Stimulated activated CD4-positive, alpha-beta T cell treated with anti-CD3 and anti-CD28 coated beads, Interleukin-2, amount 100 ng/mL, for 4 hours (primary cell): ENCODE results near the gene RGS3.

ENCODE experiments used
- DNase-seq: peaks from one replicate; pipeline ENCODE4 v3.0.0-alpha.2; 2020; ENCODE audit warnings: low read depth

The RGS3 gene

GRCh38 chr9:113511856-113512761 is 48.6 kb downstream of the RGS3 start:
- DNase-seq: peak; percentile 70

DNA sequence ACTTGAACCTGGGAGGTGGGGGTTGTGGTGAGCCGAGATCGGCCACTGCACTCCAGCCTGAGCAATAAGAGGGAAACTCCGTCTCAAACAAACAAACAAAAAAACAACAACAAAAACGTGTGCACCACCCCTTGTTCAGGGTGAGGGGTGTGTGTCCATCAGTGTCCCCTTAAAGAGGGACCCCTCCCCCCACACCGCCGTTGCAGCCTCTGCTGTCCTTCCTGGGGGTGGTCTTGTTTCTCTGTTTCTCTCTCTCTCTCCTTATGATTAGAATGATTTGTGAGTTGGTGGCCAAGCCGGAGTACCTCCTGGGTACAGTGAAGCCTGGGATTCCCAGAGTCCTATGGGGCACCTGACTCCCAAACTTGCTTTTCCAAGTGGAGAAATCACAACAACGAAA is 49.6 kb downstream of the RGS3 start:
- DNase-seq: no peak

GRCh38 chr9:113513536-113513935 is 50.0 kb downstream of the RGS3 start:
- no peak for DNase-seq

- no peak for DNase-seq
Observed at GRCh38 chr9:113514061-113514460, 50.5 kb downstream of the RGS3 start.

- DNase-seq: no peak
Observed at GRCh38 chr9:113514748-113515147, 51.2 kb downstream of the RGS3 start.

GRCh38 chr9:113515862-113516261 is 52.3 kb downstream of the RGS3 start:
- DNase-seq: no peak

DNA sequence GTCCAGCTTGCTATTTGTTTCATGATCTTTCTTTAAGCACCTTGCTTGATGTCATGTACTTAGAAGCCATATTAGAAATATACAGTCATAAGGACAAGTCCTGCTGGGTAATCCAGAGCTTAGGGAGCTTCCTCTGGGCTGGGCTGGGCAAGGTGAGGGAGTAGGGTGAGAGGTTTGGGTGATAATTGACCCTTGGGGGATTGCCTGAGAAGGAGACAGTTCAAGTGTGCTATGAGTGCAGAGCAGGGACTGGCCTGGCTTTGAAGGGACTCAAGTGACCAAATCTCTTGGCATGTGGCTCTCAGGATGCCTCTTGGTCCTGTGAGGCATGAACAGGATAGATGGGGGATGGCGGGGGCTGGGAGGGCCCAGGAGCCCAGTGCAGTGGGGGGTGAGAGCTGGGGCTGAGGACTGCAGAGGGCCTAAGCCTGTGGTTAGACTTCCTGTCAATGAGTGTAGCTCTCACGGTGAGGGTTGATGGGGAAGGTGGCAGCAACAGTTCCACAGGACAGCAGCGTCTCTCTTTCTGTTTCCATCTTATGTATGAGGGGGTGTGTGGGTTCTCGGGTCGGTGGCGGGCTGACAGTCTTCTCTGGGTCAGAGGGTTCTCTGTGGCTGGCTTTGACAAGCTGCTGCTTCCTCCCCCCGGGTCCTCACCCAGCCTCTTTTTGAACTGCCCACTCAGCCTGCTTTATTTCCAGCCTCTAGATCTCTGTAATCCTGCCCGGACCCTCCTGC is 53.5 kb downstream of the RGS3 start:
- peak; percentile 51 for DNase-seq

- DNase-seq: no peak
Observed at GRCh38 chr9:113519426-113520108, 56.0 kb downstream of the RGS3 start.

DNA sequence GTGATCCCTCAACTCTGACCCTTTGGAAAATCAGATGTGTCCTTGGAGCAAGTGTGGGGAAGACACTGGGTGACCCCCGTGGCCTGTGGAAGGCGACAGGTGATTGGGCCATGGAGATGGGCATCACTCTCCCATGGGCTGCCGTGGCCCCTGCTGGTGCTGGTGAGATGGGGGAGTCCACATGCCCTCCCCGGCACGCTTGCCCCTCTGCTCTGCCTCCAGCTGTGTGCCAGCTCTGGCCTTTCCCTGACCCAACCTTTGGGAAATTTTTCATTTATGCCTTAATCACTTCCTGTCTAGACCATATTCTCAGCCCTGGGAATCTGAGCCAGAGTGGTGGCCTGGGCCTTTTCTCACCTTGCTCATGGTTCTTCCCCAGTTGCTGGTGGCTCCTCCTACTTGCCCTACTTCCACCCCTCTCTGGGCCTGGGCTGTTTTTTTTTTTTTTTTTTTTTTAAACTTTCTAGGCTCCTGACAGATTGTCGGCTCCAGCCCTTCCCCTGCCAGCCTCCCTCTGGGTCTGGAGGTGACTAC is 56.6 kb downstream of the RGS3 start:
- no peak for DNase-seq

GRCh38 chr9:113521693-113522255 is 58.2 kb downstream of the RGS3 start:
- no peak for DNase-seq

DNA sequence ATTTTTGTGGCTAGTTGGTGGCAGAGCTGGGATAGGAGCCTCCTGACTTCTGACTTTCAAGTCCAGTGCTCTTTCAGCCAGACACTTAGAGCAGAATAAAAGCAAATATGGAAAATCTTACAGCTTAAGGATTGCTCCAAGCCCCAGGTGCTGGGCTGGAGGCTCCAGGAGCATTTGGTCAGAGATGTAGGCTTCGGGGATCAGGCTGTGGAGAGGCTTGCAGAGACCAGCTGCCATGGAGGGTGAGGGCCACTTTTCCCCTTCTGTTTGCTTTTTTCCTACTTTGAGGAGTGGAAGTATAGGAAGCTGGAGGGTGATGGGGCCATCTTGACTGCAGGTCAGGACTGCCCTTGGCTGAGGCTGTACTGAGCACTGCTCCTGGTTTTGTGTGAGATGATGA is 58.9 kb downstream of the RGS3 start:
- DNase-seq: no peak

- no peak for DNase-seq
Observed at GRCh38 chr9:113522858-113523257, 59.3 kb downstream of the RGS3 start.

DNA sequence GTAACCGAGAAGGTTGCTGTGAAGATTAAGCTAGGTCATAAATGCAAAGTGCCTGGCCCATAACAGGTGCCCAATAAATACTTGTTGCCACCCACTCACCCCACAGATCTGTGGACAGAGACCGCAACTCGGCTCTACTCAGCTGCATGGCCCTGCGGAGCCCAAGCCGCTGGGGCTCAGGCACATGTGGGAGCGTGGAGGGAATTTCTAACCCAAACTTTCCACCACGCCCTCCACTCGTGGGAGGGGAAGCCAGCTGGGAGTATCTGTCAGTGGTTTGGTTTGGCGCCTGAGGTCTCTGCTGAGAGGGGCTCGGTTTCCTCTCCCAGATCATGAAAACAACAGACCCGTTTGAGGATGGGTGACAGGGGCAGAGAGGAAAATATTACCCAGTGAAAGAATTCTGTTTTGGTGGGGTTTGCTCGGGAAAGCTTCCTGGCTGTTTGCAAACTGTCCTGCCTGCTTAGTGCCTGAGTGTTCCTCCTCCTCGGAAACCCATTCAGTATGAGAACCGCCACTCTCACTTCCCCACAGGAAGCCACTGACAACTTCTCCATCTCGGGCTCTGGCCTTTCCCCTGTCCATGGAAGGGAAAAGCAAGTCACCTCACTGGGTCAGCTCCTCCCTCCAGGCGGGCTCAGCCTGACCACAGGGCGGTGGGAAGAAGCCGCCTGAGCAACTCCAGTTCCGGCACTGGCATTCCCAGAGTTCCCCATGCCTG is 60.1 kb downstream of the RGS3 start:
- DNase-seq: peak; percentile 54

- DNase-seq: no peak
Observed at GRCh38 chr9:113524468-113524867, 60.9 kb downstream of the RGS3 start.

- DNase-seq: no peak
Observed at GRCh38 chr9:113525205-113525604, 61.7 kb downstream of the RGS3 start.

DNA sequence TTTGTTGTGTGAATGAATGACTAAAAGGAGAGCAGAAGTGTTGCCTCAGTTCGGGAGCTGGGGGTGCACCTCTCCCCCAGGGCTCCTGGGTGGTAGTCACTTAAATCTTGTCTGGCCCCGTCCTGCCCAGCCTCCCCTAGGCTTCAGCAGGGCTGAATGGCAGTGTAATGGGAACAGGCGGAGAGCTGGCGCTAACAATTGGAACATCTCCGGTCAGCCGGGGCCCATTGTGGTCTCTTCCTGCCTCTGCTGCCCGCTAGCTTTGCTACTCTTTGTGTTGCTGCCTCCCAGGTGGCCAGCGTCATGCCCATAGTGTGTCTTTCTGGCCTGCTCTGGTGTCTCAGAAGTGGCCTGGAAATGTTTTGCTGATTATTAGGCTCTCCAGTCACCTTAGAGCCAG is 62.3 kb downstream of the RGS3 start:
- DNase-seq: no peak

DNA sequence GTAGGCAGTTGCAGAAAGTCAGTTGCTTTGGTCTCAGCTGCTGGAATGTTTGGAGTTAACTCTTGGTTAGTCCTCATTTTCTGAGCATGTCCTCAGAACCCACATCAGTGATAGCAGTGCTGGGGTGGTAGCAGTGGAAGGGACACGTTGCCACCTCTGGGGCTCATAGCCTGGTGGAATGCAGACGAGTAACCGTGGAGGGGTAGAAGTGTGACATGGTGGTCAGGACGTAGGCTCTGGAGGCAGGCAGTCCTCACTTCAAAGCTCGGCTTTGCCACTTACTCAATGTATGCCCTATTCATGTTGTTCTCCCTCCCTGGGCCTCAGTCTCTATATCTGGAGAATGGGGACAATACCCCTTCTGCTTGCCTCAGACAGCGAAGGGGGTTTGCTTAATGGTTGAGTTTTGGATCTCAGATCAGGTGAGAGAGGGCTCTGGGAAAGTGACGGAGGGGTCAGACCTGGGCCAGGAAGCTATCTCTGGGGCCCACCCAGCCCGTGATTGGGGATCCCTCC is 62.8 kb downstream of the RGS3 start:
- no peak for DNase-seq

- no peak for DNase-seq
Observed at GRCh38 chr9:113526841-113527240, 63.3 kb downstream of the RGS3 start.

DNA sequence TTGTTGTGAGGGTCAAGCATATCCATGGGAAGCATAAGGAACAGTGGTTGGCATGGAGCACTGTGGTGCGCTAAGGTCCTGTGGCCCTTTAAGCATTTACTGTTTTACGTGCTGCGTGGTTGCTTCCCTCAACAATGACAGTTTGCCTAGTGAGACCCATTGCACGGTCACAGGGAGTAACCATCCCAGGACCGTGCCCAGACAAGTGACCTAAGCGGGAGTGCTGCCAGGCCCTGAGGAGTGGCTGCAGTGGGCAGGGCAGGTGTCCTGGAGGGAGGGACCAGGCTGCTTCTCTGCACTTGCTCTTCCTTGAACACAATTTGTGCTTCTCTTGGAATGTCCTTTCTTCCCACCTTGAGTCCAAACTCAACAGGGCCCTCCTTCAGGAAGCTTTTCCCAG is 64.6 kb downstream of the RGS3 start:
- no peak for DNase-seq

- DNase-seq: no peak
Observed at GRCh38 chr9:113528811-113529210, 65.3 kb downstream of the RGS3 start.

DNA sequence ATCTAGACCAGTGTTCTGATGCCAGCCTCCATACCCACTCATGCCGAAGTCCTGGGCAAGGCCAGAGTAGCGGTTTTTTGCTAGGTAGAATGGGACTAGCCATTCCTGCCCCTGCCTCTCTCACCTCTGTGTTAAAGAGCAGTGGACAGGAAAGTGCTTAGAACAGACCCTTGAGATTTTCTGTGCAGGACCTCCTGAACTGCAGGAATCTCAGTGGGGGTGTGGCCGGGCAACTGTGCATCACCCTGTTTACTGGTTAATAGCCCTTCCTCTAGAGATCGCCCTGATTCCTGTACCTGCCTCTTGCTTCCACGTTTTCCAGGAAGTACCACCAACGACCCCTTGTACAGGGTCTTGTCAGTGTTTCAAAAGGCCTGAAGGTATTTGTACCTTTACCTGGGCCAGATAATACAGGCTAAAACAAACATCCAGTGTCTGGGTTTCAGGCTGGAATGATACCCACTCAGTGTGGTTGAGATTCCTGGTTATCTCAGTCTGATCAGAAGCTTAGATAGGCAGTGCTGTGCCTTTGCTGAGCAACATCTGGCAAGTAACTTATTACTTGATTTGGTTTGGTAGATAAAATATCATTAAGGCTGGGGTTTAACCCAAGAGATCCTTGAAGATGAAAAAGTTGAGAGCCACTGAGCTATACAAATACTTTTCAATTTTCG is 65.9 kb downstream of the RGS3 start:
- DNase-seq: no peak
